GM19455 (cell line): Measurements from ENCODE around the gene HHATL.

Experiments used
- ATAC-seq: cut with Tn5 transposase; IDR thresholded peaks from one replicate; pipeline ENCODE4 v1.9.1; 2021; ENCODE audit not compliant: unreplicated experiment

Gene HHATL

DNA sequence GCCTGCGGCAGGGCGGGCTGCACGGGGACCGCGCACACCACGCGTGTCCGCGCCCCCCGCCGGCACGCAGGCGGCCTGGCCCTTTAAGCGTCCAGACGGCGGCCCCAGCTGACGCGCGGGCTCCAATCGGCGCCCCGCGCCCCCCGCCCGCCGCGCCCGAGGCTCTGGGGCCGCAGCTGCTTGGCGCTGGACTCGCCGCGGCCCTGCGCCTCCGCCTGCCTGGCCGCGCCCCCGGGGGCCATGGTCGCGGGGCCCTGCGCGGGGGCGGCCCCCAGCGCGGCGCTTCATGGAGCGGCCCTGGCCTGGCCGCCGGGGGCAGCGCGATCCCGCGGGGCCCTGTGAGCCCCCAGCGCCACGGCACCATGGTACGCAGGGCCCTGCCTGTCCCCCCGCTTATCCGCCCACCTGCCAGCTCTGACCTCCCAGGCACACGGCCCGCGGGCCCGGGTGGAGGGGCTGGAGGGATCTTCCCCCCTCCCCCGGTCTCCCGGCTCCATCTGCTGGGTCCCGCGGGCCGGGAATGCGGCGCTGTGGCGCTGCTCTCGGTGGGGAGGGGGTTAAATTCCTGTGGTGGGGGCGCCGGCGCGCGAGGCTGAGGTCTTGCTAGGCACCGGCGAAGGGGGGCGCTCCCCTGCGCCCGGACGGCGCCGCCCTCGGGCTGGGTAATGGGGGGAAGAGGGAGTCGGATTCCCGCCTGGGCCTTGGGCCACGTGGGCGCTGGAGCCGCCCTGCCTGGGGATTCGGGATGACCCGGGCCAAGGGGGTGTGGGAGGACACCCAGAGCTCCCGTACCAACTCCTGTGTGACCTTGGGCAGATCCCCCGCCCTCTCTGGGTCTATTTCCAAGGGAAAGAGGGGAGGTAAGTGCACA lies 48.0 kb downstream of the HHATL start:
- ATAC-seq, result no peak

DNA sequence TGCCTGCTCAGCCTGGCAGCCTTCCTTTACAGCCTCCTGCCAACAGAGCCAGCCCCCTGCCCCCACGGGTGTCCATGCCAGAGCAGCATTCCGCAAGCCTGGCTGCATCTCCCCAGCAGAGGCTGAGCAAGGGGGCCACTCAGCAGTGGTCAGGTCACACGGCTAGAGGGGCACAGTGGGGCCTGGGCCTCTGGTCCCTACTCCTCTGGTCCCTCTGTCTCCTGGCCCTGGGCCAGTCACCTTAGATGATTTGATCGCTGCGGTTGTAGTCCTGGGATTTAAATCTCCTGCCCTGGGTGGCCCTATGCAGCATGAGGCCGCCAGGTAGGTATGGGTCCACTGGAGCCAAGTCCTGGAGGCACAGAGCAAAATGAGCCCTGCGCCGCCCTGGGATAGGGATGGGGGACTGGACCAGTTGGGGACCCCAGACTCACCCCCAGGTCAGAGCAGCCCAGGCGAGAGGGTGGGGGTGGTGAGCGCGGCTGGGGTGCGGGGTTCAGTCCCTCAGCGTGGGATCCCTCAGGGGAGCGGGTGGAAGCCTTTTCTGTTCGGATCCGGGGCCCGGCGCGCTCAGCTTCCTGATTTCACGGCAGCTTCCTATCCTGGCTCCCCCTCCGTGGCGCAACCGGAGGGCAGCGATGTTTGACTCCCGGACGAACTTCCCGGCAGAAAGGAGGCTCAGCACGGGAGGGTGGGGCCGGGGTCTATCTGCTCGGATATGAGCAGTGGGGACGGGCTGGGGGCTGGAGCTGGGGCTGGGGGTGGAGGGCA lies 48.9 kb downstream of the HHATL start, which contains the start of gene ZBTB47:
Gene ZBTB47, plus strand, starts transcription at position 138 of the 771 bp plus-strand sequence. CDS start 4,659 bp downstream, outside the sequence.
- ATAC-seq, result no peak

DNA sequence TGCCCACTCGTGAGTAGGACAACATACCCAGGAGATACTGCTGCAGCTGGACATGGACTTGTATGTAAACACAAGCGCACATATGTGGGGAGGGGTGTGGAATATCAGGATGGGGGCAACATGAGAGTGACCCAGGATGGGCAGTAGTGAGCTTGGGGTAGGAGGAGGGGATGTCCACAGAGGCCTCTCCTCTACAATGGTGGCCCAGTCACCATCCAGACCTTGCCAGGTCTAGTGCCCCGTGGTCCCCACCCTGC lies 49.4 kb downstream of the HHATL start:
- no peak for ATAC-seq

DNA sequence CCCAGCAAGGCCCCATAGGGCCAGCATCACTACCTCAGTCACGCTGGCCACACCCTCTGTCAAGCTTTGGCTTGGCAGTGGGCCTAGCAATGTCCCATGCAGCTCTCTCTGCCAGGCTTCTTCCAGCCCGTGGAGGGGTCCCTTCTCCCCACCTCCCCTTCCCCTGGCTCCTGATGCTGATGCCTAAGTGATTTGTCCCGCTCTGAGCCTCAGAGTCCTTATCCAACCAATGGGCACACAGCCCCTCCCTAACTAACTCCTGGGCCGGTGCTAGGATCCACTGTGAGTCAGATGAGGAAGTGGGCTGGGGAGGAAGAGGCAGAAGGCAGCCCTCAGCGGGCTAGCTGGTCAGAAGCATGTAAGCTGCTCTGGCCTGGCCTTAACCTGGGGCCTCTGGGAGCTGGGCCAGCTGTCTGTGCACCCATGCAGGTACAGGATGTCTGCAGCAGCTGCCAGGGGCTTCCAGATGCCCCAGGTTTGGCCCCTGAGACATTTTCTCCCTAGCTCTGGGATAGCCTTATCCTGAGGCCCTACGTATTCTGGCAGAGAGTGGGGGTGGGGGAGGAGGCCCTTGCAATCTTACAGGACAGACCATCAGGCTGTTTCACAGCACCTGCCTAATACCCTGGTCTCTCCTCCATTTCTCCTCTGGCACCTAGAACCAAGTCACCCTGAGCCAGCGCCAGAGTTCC lies 49.8 kb downstream of the HHATL start:
- no peak for ATAC-seq

DNA sequence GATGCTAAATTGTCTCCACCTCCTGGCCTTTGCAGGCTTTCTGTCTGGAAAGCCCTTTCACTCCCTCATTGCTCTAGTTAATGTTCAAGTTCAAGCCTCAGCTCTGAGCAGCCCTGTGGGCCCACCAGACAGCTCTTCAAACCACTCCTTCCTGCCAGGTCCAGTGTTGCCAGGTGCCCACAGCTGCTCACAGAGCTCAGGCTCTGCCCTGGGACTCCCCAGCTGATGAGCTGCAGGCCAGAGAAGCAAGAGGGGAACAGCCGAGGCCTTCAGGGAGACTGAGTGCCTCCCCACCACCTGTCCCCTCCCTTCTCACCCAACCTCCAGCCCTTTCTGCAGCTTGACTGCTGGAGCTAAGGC lies 50.4 kb downstream of the HHATL start:
- ATAC-seq, result no peak

DNA sequence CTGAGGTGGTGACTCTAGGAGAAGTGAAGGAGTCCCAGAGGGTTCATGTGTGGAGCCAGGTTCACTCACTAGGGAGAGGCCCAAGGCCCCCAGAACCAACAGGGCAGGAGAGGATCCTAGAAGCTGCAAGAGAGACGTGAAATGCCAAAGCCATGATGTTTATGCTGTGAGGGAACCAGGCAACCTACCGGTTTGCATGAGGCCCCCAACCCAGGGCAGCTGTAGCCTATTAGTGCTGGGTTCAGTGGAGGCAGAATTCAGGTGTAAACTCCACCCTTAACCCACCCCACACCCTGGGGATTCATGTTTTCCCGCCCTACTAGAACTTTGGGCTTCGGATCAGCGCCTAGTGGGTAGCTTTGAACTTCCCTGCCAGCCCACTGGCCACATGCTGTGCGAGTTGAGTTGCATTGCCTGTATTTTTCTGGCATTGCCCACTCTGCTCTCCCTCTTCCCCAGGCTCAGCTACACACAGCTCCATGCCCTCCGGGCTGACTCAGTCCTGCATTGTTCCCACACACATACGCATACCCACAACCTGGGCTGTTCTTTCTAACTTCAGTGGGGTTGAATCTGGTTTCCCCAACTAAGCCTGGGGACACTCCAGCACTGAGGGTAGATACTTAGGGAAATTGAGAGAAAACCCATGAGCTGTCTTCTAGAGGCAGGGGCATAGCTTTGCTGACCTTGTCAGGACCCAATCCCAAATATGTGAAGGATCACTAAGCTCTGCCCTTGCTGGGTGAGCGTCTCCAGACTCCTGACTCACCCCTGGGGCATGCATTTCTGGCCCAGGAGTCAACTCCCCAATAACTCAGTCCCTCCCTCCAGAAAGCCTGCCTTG lies 51.1 kb downstream of the HHATL start:
- no peak for ATAC-seq

DNA sequence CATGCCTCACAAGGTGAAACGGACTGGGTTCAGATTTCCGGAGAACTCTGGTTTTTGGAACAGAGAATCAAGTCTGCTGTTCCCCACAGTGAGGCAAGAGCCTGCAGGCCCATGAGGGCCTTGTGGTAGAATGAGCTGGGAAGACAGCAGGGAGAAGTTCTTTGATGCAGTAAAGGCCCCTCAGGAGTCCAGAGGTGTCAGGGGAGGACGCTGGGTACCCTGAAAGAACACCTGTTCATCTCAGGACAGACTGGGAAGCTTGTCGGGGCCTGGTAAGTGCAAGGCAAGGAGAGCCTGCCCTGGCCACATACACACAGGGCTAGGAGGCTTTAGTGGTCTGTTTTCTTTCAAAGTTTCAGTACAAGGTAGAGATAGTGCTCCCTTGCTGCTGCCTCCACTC lies 52.8 kb downstream of the HHATL start:
- ATAC-seq, result no peak

DNA sequence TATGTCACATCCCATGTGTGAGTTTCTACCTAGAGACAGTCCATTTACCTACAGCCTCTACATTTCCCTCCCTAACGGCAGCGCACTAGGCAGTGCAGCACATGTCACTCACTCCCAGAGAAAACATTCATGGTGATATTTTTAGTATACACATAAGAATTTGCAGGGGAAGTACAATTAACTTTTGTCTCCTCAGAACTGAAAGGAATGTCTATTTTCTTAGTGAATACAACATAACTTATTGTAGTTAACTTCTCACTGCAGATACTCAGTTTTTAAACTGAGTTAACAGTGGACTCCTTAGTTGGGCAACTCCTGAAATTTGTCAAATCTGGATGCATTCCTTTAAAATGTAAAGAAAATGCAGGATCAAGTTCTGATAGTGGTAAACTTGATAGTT lies 53.6 kb downstream of the HHATL start:
- no peak for ATAC-seq

DNA sequence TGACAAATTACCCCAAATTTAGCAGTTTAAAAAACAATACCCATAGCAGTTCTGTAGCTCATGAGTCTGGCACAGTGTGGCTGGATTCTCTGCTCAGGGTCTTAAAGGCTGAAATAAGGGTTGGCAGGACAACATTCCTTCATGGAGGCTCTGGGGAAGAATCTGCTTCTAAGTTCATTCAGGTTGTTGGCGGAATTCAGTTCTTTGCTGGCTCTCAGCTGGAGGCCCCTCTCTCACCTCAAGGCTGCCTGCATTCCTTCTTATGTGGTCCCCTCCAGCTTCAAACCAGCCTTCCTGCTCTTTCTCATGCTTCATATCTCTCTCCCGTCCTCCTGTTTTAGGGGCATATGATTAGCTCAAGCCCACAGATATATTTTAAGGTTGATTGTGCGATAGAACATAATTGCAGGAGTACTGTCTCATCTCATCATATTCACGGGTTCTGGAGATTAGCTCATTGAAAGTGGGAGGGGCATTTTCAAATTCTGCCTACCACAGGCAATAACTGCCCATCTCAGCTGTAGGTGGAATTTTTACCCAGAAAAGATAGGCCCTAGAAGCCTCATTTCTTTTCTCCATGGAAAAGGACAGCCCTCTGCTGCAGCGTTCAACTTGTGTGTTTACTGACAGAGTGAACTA lies 54.7 kb downstream of the HHATL start:
- no peak for ATAC-seq
